HepG2 (cell line): ENCODE measurements around the gene GPC6. TPM values are rescaled to one million over a fixed set of nuclear protein-coding genes. Genes with fewer than 3 reads are reported as not detected.
A peak's percentile ranks its signal among the peaks of the same experiment; 100 is the strongest.

Experiments
- CEBPB ChIP-seq: IDR thresholded peaks from 2 replicates; pipeline ENCODE4 v1.6.1; 2011; ENCODE audit warnings: low read depth, low read length, improper control_type of control experiment, borderline replicate concordance
- CEBPG ChIP-seq: IDR thresholded peaks from 2 replicates; pipeline ENCODE4 v1.6.1; 2016
- ELF4 ChIP-seq: sonication (generic); formaldehyde crosslinking; IDR thresholded peaks from 2 replicates; pipeline ENCODE4 v1.5.0; 2020; ENCODE audit warnings: missing genetic modification reagents, mild to moderate bottlenecking, moderate library complexity, borderline replicate concordance
- ETV5 ChIP-seq: IDR thresholded peaks from 2 replicates; pipeline ENCODE4 v1.6.1; 2018; ENCODE audit warnings: missing biosample characterization, missing genetic modification reagents, inconsistent platforms, borderline replicate concordance
- FOSL1 ChIP-seq: sonication (generic); formaldehyde crosslinking; IDR thresholded peaks from 2 replicates; pipeline ENCODE4 v1.9.0; 2021; ENCODE audit warnings: missing genetic modification reagents, borderline replicate concordance
- FOXA3 ChIP-seq: IDR thresholded peaks from 2 replicates; pipeline ENCODE4 v1.6.1; 2016; ENCODE audit warnings: missing genetic modification reagents, missing compliant biosample characterization
- GATAD2A ChIP-seq: IDR thresholded peaks from 2 replicates; pipeline ENCODE4 v1.6.1; 2016
- MED1 ChIP-seq: sonication (generic); formaldehyde crosslinking; IDR thresholded peaks from 2 replicates; pipeline ENCODE4 v1.4.0; 2020; ENCODE audit warnings: missing genetic modification reagents
- SETDB1 ChIP-seq: sonication (generic); formaldehyde crosslinking; IDR thresholded peaks from 2 replicates; pipeline ENCODE4 v1.5.1; 2020; ENCODE audit warnings: missing genetic modification reagents, mild to moderate bottlenecking, borderline replicate concordance
- ZKSCAN8 ChIP-seq: IDR thresholded peaks from 2 replicates; pipeline ENCODE4 v1.6.1; 2016; ENCODE audit warnings: borderline replicate concordance, missing genetic modification reagents, missing compliant biosample characterization
- polyA plus RNA-seq, 8 experiments: library from polyadenylated mRNA; depleted of rRNA in 3 of 8; stranded (reverse) in 7 of 8; unstranded in 1 of 8; fragments of >200 nt; fragmentation: Illumina TruSeq in 4 of 8; extraction: Trizol in 4 of 8; gene quantifications; 2 replicates each; pipeline versions ENCODE4 v1.2.1 to v1.2.3, GENCODE V29; 2011 to 2016; ENCODE audit warnings: low read depth in 4 of 8, missing spikeins in 1 of 8, mixed read lengths in 1 of 8; ENCODE audit not compliant: insufficient read depth in 1 of 8
- total RNA-seq, 5 experiments: library from RNA; depleted of rRNA; stranded (reverse); fragments of >200 nt; fragmentation: Illumina TruSeq; extraction: Trizol; gene quantifications; 2 replicates each; pipeline ENCODE4 v1.2.3, GENCODE V29; 2016; ENCODE audit warnings: low read depth in 1 of 5
- TF ChIP-seq, protein P1 (sequence below): IDR thresholded peaks from 2 replicates; pipeline ENCODE4 v1.4.0; 2020; ENCODE audit warnings: mild to moderate bottlenecking, missing genetic modification reagents
- TF ChIP-seq, protein P2 (sequence below): IDR thresholded peaks from 2 replicates; pipeline ENCODE4 v1.6.1; 2016
- TF ChIP-seq, protein P3 (sequence below): sonication (generic); IDR thresholded peaks from 2 replicates; pipeline ENCODE4 v1.6.1; 2016; ENCODE audit warnings: low read depth, borderline replicate concordance

GPC6 gene
- total and polyA plus RNA-seq, 2 of the 13 experiments (the other 11 are each of a cell fraction or from before 2014, with no cell fraction given): 24.5 to 33.9 TPM

DNA sequence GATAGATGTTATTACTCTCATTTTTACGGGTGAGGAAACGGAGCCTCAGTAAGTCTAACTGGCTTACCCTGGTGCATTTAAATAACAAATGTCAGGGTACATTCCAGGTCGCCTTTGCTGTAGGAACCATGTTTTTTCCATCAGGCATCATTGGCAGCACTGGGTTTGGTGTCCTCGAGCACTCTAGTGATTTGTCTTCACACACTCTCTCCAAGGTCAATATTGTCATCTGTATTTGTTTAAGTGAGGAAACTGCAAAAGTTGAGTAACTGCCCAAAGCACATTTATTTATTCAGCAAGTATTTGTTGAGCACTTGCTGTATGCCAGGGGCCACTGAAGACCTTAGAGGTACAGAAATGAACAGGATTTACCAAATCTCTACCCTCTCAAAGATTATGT, 1174.3 kb downstream of the GPC6 start (continued):
- TF ChIP-seq, protein P1, sequence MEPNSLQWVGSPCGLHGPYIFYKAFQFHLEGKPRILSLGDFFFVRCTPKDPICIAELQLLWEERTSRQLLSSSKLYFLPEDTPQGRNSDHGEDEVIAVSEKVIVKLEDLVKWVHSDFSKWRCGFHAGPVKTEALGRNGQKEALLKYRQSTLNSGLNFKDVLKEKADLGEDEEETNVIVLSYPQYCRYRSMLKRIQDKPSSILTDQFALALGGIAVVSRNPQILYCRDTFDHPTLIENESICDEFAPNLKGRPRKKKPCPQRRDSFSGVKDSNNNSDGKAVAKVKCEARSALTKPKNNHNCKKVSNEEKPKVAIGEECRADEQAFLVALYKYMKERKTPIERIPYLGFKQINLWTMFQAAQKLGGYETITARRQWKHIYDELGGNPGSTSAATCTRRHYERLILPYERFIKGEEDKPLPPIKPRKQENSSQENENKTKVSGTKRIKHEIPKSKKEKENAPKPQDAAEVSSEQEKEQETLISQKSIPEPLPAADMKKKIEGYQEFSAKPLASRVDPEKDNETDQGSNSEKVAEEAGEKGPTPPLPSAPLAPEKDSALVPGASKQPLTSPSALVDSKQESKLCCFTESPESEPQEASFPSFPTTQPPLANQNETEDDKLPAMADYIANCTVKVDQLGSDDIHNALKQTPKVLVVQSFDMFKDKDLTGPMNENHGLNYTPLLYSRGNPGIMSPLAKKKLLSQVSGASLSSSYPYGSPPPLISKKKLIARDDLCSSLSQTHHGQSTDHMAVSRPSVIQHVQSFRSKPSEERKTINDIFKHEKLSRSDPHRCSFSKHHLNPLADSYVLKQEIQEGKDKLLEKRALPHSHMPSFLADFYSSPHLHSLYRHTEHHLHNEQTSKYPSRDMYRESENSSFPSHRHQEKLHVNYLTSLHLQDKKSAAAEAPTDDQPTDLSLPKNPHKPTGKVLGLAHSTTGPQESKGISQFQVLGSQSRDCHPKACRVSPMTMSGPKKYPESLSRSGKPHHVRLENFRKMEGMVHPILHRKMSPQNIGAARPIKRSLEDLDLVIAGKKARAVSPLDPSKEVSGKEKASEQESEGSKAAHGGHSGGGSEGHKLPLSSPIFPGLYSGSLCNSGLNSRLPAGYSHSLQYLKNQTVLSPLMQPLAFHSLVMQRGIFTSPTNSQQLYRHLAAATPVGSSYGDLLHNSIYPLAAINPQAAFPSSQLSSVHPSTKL: peak; percentile 32; the same call in 1 of the 2 replicates
- TF ChIP-seq ETV5 (CRISPR knock-in tag) (no peak), CEBPB (peak; percentile 44; the same call in 1 of the 2 replicates), FOXA3 (CRISPR knock-in tag) (peak; percentile 72), SETDB1 (CRISPR knock-in tag) (no peak), GATAD2A (CRISPR knock-in tag) (peak; percentile 50), FOSL1 (CRISPR knock-in tag) (no peak), ELF4 (no peak), ZKSCAN8 (peak; percentile 99), MED1 (CRISPR knock-in tag) (no peak), CEBPG (CRISPR knock-in tag) (peak; percentile 28; the same call in 1 of the 2 replicates)
- TF ChIP-seq, protein P2, sequence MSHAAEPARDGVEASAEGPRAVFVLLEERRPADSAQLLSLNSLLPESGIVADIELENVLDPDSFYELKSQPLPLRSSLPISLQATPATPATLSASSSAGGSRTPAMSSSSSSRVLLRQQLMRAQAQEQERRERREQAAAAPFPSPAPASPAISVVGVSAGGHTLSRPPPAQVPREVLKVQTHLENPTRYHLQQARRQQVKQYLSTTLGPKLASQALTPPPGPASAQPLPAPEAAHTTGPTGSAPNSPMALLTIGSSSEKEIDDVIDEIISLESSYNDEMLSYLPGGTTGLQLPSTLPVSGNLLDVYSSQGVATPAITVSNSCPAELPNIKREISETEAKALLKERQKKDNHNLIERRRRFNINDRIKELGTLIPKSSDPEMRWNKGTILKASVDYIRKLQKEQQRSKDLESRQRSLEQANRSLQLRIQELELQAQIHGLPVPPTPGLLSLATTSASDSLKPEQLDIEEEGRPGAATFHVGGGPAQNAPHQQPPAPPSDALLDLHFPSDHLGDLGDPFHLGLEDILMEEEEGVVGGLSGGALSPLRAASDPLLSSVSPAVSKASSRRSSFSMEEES: no peak
- TF ChIP-seq, protein P3, sequence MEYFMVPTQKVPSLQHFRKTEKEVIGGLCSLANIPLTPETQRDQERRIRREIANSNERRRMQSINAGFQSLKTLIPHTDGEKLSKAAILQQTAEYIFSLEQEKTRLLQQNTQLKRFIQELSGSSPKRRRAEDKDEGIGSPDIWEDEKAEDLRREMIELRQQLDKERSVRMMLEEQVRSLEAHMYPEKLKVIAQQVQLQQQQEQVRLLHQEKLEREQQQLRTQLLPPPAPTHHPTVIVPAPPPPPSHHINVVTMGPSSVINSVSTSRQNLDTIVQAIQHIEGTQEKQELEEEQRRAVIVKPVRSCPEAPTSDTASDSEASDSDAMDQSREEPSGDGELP: peak; percentile 67
